GM13977 (cell line): ENCODE results near the gene KL.
A peak's percentile ranks its signal among the peaks of the same experiment; 100 is the strongest.

Experiments
- DNase-seq: peaks from one replicate; pipeline ENCODE4 v3.0.0; 2012; ENCODE audit warnings: low spot score
- CTCF ChIP-seq: IDR thresholded peaks from 2 replicates; pipeline ENCODE4 v1.5.1; 2012; ENCODE audit warnings: mild to moderate bottlenecking, control low read depth; ENCODE audit not compliant: insufficient read depth; ENCODE audit errors: extremely low read depth, missing control alignments
- in situ Hi-C: fragments of 300-500 bp; cut with MboI; formaldehyde crosslinking; loops from one replicate; pipeline ENCODE4 v1.12.0; 2022; ENCODE audit warnings: low sequenced_read_pairs, low pct_unique_long_range_greater_than_20kb, mixed read lengths, inconsistent platforms; ENCODE audit not compliant: unreplicated experiment

The KL gene

DNA sequence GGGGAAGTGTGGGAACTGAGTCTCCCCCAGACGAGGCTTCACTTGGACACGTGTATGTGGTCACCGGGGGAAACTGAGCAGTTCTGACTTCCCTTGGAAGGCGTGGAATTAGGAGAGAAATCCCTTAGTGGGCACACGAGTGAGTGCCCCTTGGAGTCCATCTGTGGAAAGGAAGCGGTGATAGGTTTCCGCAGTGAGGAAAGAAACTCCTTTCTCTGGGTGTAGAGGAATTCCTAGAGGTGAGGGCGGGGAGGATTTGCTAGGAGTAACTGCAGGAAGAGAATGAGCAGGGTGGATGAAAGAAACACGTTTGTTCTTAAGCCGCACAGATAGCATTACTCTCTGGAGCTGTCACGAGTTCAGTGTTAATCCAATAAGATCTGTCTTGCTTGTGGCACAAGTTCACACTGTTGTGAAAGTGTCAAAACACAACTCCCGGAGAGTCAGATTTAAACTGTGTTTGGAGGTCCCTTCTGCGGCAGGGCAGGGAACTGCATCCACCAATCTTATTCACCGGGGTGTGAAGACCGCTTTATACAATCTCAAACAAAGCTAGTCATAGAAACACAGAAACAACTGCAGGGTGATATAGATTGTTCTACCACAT lies 1.2 kb downstream of the KL start:
- DNase-seq = peak; percentile 83
- TF ChIP-seq CTCF = peak; percentile 73
- in situ Hi-C loops = no loop called here

- peak; percentile 23 for DNase-seq
- in situ Hi-C loops = no loop called here
- no peak for TF ChIP-seq CTCF
Observed at GRCh38 chr13:33018886-33019285, 2.7 kb downstream of the KL start.

- in situ Hi-C loops = no loop called here
- no peak for TF ChIP-seq CTCF
- no peak for DNase-seq
Observed at GRCh38 chr13:33022986-33023385, 6.8 kb downstream of the KL start.

DNA sequence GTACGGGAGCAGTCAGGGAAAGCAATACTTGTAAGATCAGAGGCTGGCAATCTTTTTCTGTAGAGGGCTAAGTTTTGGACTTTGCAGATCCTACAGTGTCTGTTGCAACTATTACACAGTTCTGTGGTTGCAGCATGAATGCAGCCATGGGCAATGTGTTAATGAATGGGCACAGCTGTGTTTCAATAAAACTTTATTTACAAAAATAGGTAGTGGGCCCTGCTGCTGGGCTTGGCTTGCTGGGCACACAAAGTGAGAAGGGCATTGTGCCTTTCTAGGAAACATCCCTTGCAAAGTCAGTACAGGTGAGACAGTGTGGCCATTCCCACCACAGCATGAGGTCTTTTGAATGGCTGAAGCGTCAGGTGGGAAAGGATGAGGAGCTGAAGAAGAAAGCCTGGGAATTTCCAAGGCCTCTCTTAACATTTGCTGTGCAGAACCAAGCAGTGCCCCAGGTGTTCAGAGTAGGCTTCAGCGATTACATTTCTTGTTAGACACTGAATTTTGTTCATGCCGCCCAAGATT lies 9.1 kb downstream of the KL start:
- TF ChIP-seq CTCF = no peak
- in situ Hi-C loops = no loop called here
- no peak for DNase-seq

DNA sequence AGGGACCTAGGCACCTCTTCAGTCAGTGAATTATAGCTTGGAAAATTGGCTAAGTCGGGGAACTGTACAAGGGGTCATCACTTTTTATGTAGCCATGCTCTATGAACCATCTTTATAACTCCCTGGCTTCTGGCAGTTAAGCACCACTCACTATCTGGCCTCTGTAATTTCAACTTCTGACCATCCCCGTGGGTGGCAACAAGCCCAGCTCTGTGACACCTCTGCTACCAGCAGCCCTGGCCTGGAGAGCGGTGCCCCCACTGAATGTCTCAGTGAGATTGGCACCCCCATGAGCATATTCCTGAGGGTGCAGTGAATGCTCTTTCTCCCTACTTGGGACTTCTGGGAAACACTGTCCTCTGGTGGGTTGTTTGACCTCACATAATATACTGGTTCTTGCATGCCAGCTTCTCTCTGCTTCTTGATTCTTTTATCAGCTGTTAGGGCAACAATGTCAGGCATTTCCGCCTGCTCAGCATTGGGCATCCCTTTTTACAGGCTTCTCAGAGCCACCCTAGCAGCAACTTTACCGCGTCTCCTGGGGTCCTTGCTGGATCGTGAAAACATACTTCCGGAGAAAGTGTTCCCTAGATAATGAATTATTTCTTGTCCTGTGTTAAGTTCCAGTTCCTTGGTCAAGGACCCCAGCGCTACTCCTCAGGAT lies 10.4 kb downstream of the KL start:
- TF ChIP-seq CTCF = no peak
- in situ Hi-C loops = no loop called here
- DNase-seq = no peak

- TF ChIP-seq CTCF = no peak
- no peak for DNase-seq
- in situ Hi-C loops = no loop called here
Observed at GRCh38 chr13:33028620-33029019, 12.4 kb downstream of the KL start.
